H9 (cell line): Measurements from ENCODE around the gene SGF29. TPM values are rescaled to one million over a fixed set of nuclear protein-coding genes. Genes with fewer than 3 reads are reported as not detected.
A peak's percentile ranks its signal among the peaks of the same experiment; 100 is the strongest.

Source experiments
- DNase-seq: peaks from one replicate; pipeline ENCODE4 v3.0.0-alpha.2; 2017
- H2AFZ ChIP-seq: one replicate; pipeline ENCODE4 v1.6.1; 2013; ENCODE audit warnings: mild to moderate bottlenecking, low read length, control low read depth, moderate library complexity
- H2AK5ac ChIP-seq: 2 replicates; pipeline ENCODE4 v1.6.1; 2013; ENCODE audit warnings: low read length, control low read depth, mixed read lengths; ENCODE audit not compliant: insufficient read length
- H2BK120ac ChIP-seq: one replicate; pipeline ENCODE4 v1.6.1; 2013; ENCODE audit warnings: low read depth, mild to moderate bottlenecking, low read length, control low read depth, inconsistent platforms; ENCODE audit not compliant: poor library complexity, severe bottlenecking
- H2BK12ac ChIP-seq: 2 replicates; pipeline ENCODE4 v1.6.1; 2013; ENCODE audit warnings: low read length, control low read depth, mixed read lengths, low read depth; ENCODE audit not compliant: insufficient read length
- H2BK15ac ChIP-seq: 2 replicates; pipeline ENCODE4 v1.6.1; 2013; ENCODE audit warnings: low read depth, low read length, control low read depth
- H2BK20ac ChIP-seq: one replicate; pipeline ENCODE4 v1.6.1; 2013; ENCODE audit warnings: low read depth, mild to moderate bottlenecking, low read length, control low read depth, inconsistent platforms; ENCODE audit not compliant: poor library complexity, severe bottlenecking
- H2BK5ac ChIP-seq: 2 replicates; pipeline ENCODE4 v1.6.1; 2013; ENCODE audit warnings: low read length, control low read depth, mixed read lengths; ENCODE audit not compliant: insufficient read length
- H3K14ac ChIP-seq: 2 replicates; pipeline ENCODE4 v1.6.1; 2013; ENCODE audit warnings: low read length, control low read depth; ENCODE audit not compliant: insufficient read depth
- H3K18ac ChIP-seq: 2 replicates; pipeline ENCODE4 v1.6.1; 2013; ENCODE audit warnings: low read depth, mild to moderate bottlenecking, mixed read lengths, low read length, control low read depth; ENCODE audit not compliant: insufficient read length
- H3K23ac ChIP-seq: 2 replicates; pipeline ENCODE4 v1.6.1; 2013; ENCODE audit warnings: low read length, control low read depth, mixed read lengths, low read depth; ENCODE audit not compliant: insufficient read length
- H3K23me2 ChIP-seq: 2 replicates; pipeline ENCODE4 v1.6.1; 2013; ENCODE audit warnings: low read depth, mild to moderate bottlenecking, mixed read lengths, low read length, control low read depth; ENCODE audit not compliant: insufficient read length, poor library complexity, severe bottlenecking
- H3K27ac ChIP-seq: 2 replicates; pipeline ENCODE4 v1.5.1; 2013; ENCODE audit warnings: low read length, control low read depth, mixed read lengths, low read depth; ENCODE audit not compliant: insufficient read length
- H3K27me3 ChIP-seq: 2 replicates; pipeline ENCODE4 v1.6.1; 2013; ENCODE audit warnings: low read length, control low read depth, inconsistent platforms; ENCODE audit not compliant: insufficient read depth
- H3K4ac ChIP-seq: 2 replicates; pipeline ENCODE4 v1.6.1; 2013; ENCODE audit warnings: low read depth, mild to moderate bottlenecking, control low read depth, inconsistent platforms, low read length, moderate library complexity
- H3K4me1 ChIP-seq: 2 replicates; pipeline ENCODE4 v1.6.1; 2013; ENCODE audit warnings: low read length, control low read depth, inconsistent platforms; ENCODE audit not compliant: insufficient read depth
- H3K4me2 ChIP-seq: 2 replicates; pipeline ENCODE4 v1.6.1; 2013; ENCODE audit warnings: low read length, control low read depth, mixed read lengths; ENCODE audit not compliant: insufficient read length, insufficient read depth
- H3K56ac ChIP-seq: 2 replicates; pipeline ENCODE4 v1.6.1; 2013; ENCODE audit warnings: low read depth, mild to moderate bottlenecking, mixed read lengths, low read length, control low read depth; ENCODE audit not compliant: insufficient read length
- H3K79me1 ChIP-seq: 2 replicates; pipeline ENCODE4 v1.6.1; 2013; ENCODE audit warnings: low read depth, mild to moderate bottlenecking, moderate library complexity, low read length, control low read depth, inconsistent platforms; ENCODE audit not compliant: insufficient read depth, poor library complexity, severe bottlenecking
- H3K79me2 ChIP-seq: 2 replicates; pipeline ENCODE4 v1.6.1; 2013; ENCODE audit warnings: low read length, control low read depth, inconsistent platforms; ENCODE audit not compliant: insufficient read depth
- H3K9ac ChIP-seq: 2 replicates; pipeline ENCODE4 v1.6.1; 2013; ENCODE audit warnings: low read length, control low read depth, mixed read lengths; ENCODE audit not compliant: insufficient read length; ENCODE audit errors: extremely low read depth
- H3K9me3 ChIP-seq: one replicate; pipeline ENCODE4 v1.6.1; 2013; ENCODE audit warnings: low read depth, low read length, inconsistent platforms; ENCODE audit not compliant: control insufficient read depth
- H3T11ph ChIP-seq: one replicate; pipeline ENCODE4 v1.6.1; 2013; ENCODE audit warnings: mild to moderate bottlenecking, low read length, control low read depth, inconsistent platforms
- H4K20me1 ChIP-seq: one replicate; pipeline ENCODE4 v1.6.1; 2013; ENCODE audit not compliant: control insufficient read depth, insufficient read length, insufficient read depth
- H4K5ac ChIP-seq: 2 replicates; pipeline ENCODE4 v1.6.1; 2013; ENCODE audit warnings: low read depth, mild to moderate bottlenecking, mixed read lengths, low read length, control low read depth; ENCODE audit not compliant: insufficient read length
- H4K8ac ChIP-seq: replicated peaks from 2 replicates; pipeline ENCODE4 v1.6.1; 2013; ENCODE audit warnings: low read length, control low read depth, mixed read lengths, low read depth; ENCODE audit not compliant: insufficient read length
- H4K91ac ChIP-seq: 2 replicates; pipeline ENCODE4 v1.6.1; 2013; ENCODE audit warnings: low read depth, mild to moderate bottlenecking, moderate library complexity, mixed read lengths, low read length, control low read depth; ENCODE audit not compliant: insufficient read length
- H3K27ac Mint-ChIP-seq, 3 experiments: 2 replicates in 2 of 3; 3 replicates in 1 of 3; pipeline ENCODE4 v1.8.0; 2020 to 2021; ENCODE audit warnings: mixed read lengths in 3 of 3, mild to moderate bottlenecking in 1 of 3, moderate library complexity in 1 of 3
- H3K27me3 Mint-ChIP-seq: 2 replicates; pipeline ENCODE4 v1.8.0; 2021; ENCODE audit warnings: low read depth, mild to moderate bottlenecking, moderate library complexity, mixed read lengths
- H3K36me3 Mint-ChIP-seq, 3 experiments: 2 replicates in 2 of 3; 3 replicates in 1 of 3; pipeline ENCODE4 v1.8.0; 2020 to 2021; ENCODE audit warnings: low read depth in 3 of 3, mixed read lengths in 3 of 3; ENCODE audit not compliant: insufficient read depth in 1 of 3
- H3K4me1 Mint-ChIP-seq, 2 experiments: 2 replicates each; pipeline ENCODE4 v1.8.0; 2020; ENCODE audit warnings: mixed read lengths in 2 of 2
- H3K4me3 Mint-ChIP-seq, 2 experiments: 2 replicates in 1 of 2; 3 replicates in 1 of 2; pipeline ENCODE4 v1.8.0; 2020 to 2021; ENCODE audit warnings: mild to moderate bottlenecking in 2 of 2, mixed read lengths in 2 of 2, moderate library complexity in 1 of 2
- H3K9me3 Mint-ChIP-seq, 2 experiments: 2 replicates in 1 of 2; 3 replicates in 1 of 2; pipeline ENCODE4 v1.8.0; 2020; ENCODE audit warnings: mild to moderate bottlenecking in 2 of 2, mixed read lengths in 2 of 2, moderate library complexity in 1 of 2
- CTCF ChIP-seq: fragments of 200-600 bp; sonication (generic); conservative IDR thresholded peaks from 3 replicates; pipeline ENCODE4 v1.8.0; 2021; ENCODE audit warnings: antibody characterized with exemption, mild to moderate bottlenecking
- WGBS: extraction: QIAGEN DNeasy Blood & Tissue Kit; methylation state at CpG from one replicate; pipeline ENCODE4 v1.1.7; 2013; ENCODE audit warnings: missing lambda C conversion rate, low lambda C conversion rate, mixed read lengths; ENCODE audit not compliant: insufficient read length; ENCODE audit errors: extremely low coverage; 5-methylcytosine and 5-hydroxymethylcytosine counted together
- total RNA-seq: library from RNA; stranded (reverse); gene quantifications from 2 replicates; pipeline ENCODE4 v1.2.1, GENCODE V29; 2021

SGF29 gene
- total RNA-seq, 1 experiment from 2014 or later, result 24.8 TPM

GRCh38 chr16:28580726-28581315 lies 27.1 kb downstream of the SGF29 start:
- WGBS, result no CpG with 5 or more reads among the region's 15 CpGs
- no peak for DNase-seq
- Histone ChIP-seq H3K4me2 (no peak overlapping the region), H2BK15ac (no peak overlapping the region), H3K9ac (no peak overlapping the region), H3K4me1 (no peaks in the 10 kb centered on the region), H2AK5ac (no peak overlapping the region), H2BK120ac (no peak overlapping the region), H4K8ac (no peak overlapping the region), H3K4ac (no peak overlapping the region), H2BK12ac (no peak overlapping the region), H2BK5ac (no peak overlapping the region), H3K27me3 (no peaks in the 10 kb centered on the region), H4K5ac (no peak overlapping the region), H3K27ac (no peak overlapping the region), H4K91ac (no peak overlapping the region), H2AFZ (no peak overlapping the region), H3K23ac (no peak overlapping the region), H4K20me1 (no peaks in the 10 kb centered on the region), H3K79me2 (no peaks in the 10 kb centered on the region), H2BK20ac (no peak overlapping the region), H3K18ac (no peak overlapping the region), H3K56ac (no peak overlapping the region), H3K9me3 (no peaks in the 10 kb centered on the region), H3K14ac (no peak overlapping the region), H3T11ph (no peak overlapping the region), H3K79me1 (no peaks in the 10 kb centered on the region), H3K23me2 (no peaks in the 10 kb centered on the region)
- no peaks in the 10 kb centered on the region for H3K27me3 Mint-ChIP-seq
- H3K4me3 Mint-ChIP-seq, result no peak overlapping the region
- H3K4me1 Mint-ChIP-seq, result no peaks in the 10 kb centered on the region
- peaks cover 11 to 27% (median 12%) of the 10 kb centered on the region in 3 experiments; a peak in 6 of 7 replicates for H3K36me3 Mint-ChIP-seq
- H3K27ac Mint-ChIP-seq, result peak overlapping the region in 1 of 3 experiments; percentile 28; a peak in 1 of 7 replicates
- H3K9me3 Mint-ChIP-seq, result no peaks in the 10 kb centered on the region
- no peak for TF ChIP-seq CTCF
